WTC11 (cell line): Measurements from ENCODE around the gene AFF2. TPM values are rescaled to one million over a fixed set of nuclear protein-coding genes. Genes with fewer than 3 reads are reported as not detected.

ENCODE experiments used
- ATAC-seq: fragments of 200-7000 bp; cut with Tn5 transposase; 2 replicates; pipeline ENCODE4 v1.10.0; 2021; ENCODE audit warnings: mild to moderate bottlenecking, moderate library complexity
- CTCF ChIA-PET: fragments of 300-600 bp; sonication (Branson Sonifier 250); formaldehyde crosslinking; loops from one replicate; lab custom pipeline; 2021; ENCODE audit warnings: antibody characterized with exemption; lab: Charles Lee
- POLR2A ChIA-PET: fragments of 350-600 bp; sonication (Branson Sonifier 250); formaldehyde crosslinking; loops from one replicate; lab custom pipeline; 2021; ENCODE audit warnings: antibody characterized with exemption; lab: Charles Lee
- DNase-seq: peaks from one replicate; pipeline ENCODE4 v3.0.0; 2021; ENCODE audit warnings: low spot score
- H3K27ac Mint-ChIP-seq: 2 replicates; pipeline ENCODE4 v1.8.0; 2021; ENCODE audit warnings: mixed read lengths
- H3K27me3 Mint-ChIP-seq: 2 replicates; pipeline ENCODE4 v1.8.0; 2021; ENCODE audit warnings: low read depth, mild to moderate bottlenecking, moderate library complexity, mixed read lengths
- H3K36me3 Mint-ChIP-seq: 2 replicates; pipeline ENCODE4 v1.8.0; 2021; ENCODE audit warnings: mixed read lengths
- H3K4me1 Mint-ChIP-seq: 2 replicates; pipeline ENCODE4 v1.8.0; 2022; ENCODE audit warnings: mixed read lengths
- H3K4me3 Mint-ChIP-seq: 2 replicates; pipeline ENCODE4 v1.8.0; 2021; ENCODE audit warnings: mild to moderate bottlenecking, moderate library complexity, mixed read lengths
- H3K9me3 Mint-ChIP-seq: 2 replicates; pipeline ENCODE4 v1.8.0; 2021; ENCODE audit warnings: mixed read lengths
- CREB1 ChIP-seq: sonication (generic); formaldehyde crosslinking; IDR thresholded peaks from 2 replicates; pipeline ENCODE4 v1.8.0; 2023; ENCODE audit warnings: mild to moderate bottlenecking, missing genetic modification reagents
- FOXK1 ChIP-seq: sonication (generic); formaldehyde crosslinking; IDR thresholded peaks from 2 replicates; pipeline ENCODE4 v1.8.0; 2022; ENCODE audit warnings: mild to moderate bottlenecking, moderate library complexity, missing genetic modification reagents
- FOXP1 ChIP-seq: sonication (generic); formaldehyde crosslinking; IDR thresholded peaks from 2 replicates; pipeline ENCODE4 v1.8.0; 2022; ENCODE audit warnings: missing genetic modification reagents, mild to moderate bottlenecking, moderate library complexity, borderline replicate concordance
- GABPB1 ChIP-seq: sonication (generic); formaldehyde crosslinking; IDR thresholded peaks from 2 replicates; pipeline ENCODE4 v1.8.1; 2023; ENCODE audit warnings: mild to moderate bottlenecking, missing genetic modification reagents
- GTF2I ChIP-seq: fragments of 250-450 bp; sonication (Bioruptor Pico); conservative IDR thresholded peaks from 2 replicates; pipeline ENCODE4 v1.4.0; 2021; ENCODE audit warnings: mild to moderate bottlenecking
- IRF2 ChIP-seq: sonication (generic); formaldehyde crosslinking; IDR thresholded peaks from 2 replicates; pipeline ENCODE4 v1.8.0; 2022; ENCODE audit warnings: low read depth, missing genetic modification reagents, borderline replicate concordance
- KAT7 ChIP-seq: sonication (generic); formaldehyde crosslinking; IDR thresholded peaks from 2 replicates; pipeline ENCODE4 v1.8.1; 2023; ENCODE audit warnings: missing genetic modification reagents, mild to moderate bottlenecking, borderline replicate concordance
- NR1H2 ChIP-seq: sonication (generic); formaldehyde crosslinking; IDR thresholded peaks from 2 replicates; pipeline ENCODE4 v1.9.0; 2021; ENCODE audit warnings: mild to moderate bottlenecking, moderate library complexity, missing genetic modification reagents
- NR3C1 ChIP-seq: sonication (generic); formaldehyde crosslinking; conservative IDR thresholded peaks from 2 replicates; pipeline ENCODE4 v1.8.1; 2023; ENCODE audit warnings: low read depth, mild to moderate bottlenecking, missing genetic modification reagents
- OVOL2 ChIP-seq: fragments of 250-450 bp; sonication (Bioruptor Pico); IDR thresholded peaks from 2 replicates; pipeline ENCODE4 v1.9.0; 2021; ENCODE audit warnings: mild to moderate bottlenecking, borderline replicate concordance
- RELA ChIP-seq: sonication (generic); formaldehyde crosslinking; IDR thresholded peaks from 2 replicates; pipeline ENCODE4 v1.8.1; 2022; ENCODE audit warnings: missing genetic modification reagents, mild to moderate bottlenecking, borderline replicate concordance
- RORB ChIP-seq: fragments of 250-450 bp; sonication (Bioruptor Pico); IDR thresholded peaks from 2 replicates; pipeline ENCODE4 v1.9.0; 2021; ENCODE audit warnings: mild to moderate bottlenecking
- TCF7 ChIP-seq: sonication (generic); formaldehyde crosslinking; IDR thresholded peaks from 2 replicates; pipeline ENCODE4 v1.8.0; 2022; ENCODE audit warnings: mild to moderate bottlenecking, low read depth, missing genetic modification reagents, moderate library complexity
- TEAD1 ChIP-seq: sonication (generic); formaldehyde crosslinking; IDR thresholded peaks from 2 replicates; pipeline ENCODE4 v1.8.0; 2022; ENCODE audit warnings: mild to moderate bottlenecking, missing genetic modification reagents
- ZNF219 ChIP-seq: sonication (generic); formaldehyde crosslinking; IDR thresholded peaks from 2 replicates; pipeline ENCODE4 v1.8.0; 2023; ENCODE audit warnings: missing genetic modification reagents, mild to moderate bottlenecking, borderline replicate concordance
- ZNF263 ChIP-seq: sonication (generic); formaldehyde crosslinking; IDR thresholded peaks from 2 replicates; pipeline ENCODE4 v1.8.1; 2022; ENCODE audit warnings: low read depth, mild to moderate bottlenecking, moderate library complexity, missing genetic modification reagents
- total RNA-seq: library from RNA; stranded (reverse); gene quantifications from 3 replicates; pipeline ENCODE4 v1.2.3, GENCODE V29; 2021
- TF ChIP-seq, protein P1 (sequence below): fragments of 250-450 bp; sonication (Bioruptor Pico); IDR thresholded peaks from 2 replicates; pipeline ENCODE4 v1.9.0; 2021; ENCODE audit warnings: mild to moderate bottlenecking, borderline replicate concordance
- TF ChIP-seq, protein P2 (sequence below): sonication (generic); formaldehyde crosslinking; IDR thresholded peaks from 2 replicates; pipeline ENCODE4 v1.8.1; 2022; ENCODE audit warnings: missing genetic modification reagents, borderline replicate concordance
- TF ChIP-seq, protein P3 (sequence below): sonication (generic); formaldehyde crosslinking; IDR thresholded peaks from 2 replicates; pipeline ENCODE4 v1.8.0; 2023; ENCODE audit warnings: missing genetic modification reagents, mild to moderate bottlenecking, borderline replicate concordance
- TF ChIP-seq, protein P4 (sequence below): sonication (generic); formaldehyde crosslinking; IDR thresholded peaks from 2 replicates; pipeline ENCODE4 v1.8.1; 2023; ENCODE audit warnings: mild to moderate bottlenecking, missing genetic modification reagents, moderate library complexity
- TF ChIP-seq, protein P5 (sequence below): sonication (generic); formaldehyde crosslinking; IDR thresholded peaks from 2 replicates; pipeline ENCODE4 v1.8.1; 2023; ENCODE audit warnings: mild to moderate bottlenecking, missing genetic modification reagents, moderate library complexity
- TF ChIP-seq, protein P6 (sequence below): fragments of 200-600 bp; IDR thresholded peaks from 2 replicates; pipeline ENCODE4 v1.8.0; 2022; ENCODE audit warnings: antibody characterized with exemption
- TF ChIP-seq, protein P7 (sequence below): sonication (generic); formaldehyde crosslinking; IDR thresholded peaks from 2 replicates; pipeline ENCODE4 v1.8.0; 2022; ENCODE audit warnings: mild to moderate bottlenecking, missing genetic modification reagents

Gene AFF2
- total RNA-seq, 1 experiment from 2014 or later: 7.6 TPM

DNA sequence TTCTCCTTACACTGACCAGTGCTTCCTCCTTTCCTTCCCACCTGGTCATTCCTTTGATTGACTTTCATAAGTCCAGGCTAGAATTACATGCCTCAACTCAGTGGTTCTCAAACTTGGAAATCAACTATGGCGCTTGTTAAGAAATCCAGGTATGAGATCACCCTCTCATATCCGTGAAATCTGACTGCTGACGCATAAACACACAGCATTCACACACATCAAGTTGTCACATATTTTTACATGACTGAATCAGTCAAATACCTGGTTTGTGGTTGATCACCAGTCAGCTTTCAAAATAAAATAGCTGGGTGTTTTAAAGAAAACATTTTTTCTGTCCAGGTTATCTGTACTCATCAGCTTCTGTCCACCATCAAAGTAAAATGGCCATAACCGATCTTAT is 433.5 kb downstream of the AFF2 start (continued):
- TF ChIP-seq, protein P1, sequence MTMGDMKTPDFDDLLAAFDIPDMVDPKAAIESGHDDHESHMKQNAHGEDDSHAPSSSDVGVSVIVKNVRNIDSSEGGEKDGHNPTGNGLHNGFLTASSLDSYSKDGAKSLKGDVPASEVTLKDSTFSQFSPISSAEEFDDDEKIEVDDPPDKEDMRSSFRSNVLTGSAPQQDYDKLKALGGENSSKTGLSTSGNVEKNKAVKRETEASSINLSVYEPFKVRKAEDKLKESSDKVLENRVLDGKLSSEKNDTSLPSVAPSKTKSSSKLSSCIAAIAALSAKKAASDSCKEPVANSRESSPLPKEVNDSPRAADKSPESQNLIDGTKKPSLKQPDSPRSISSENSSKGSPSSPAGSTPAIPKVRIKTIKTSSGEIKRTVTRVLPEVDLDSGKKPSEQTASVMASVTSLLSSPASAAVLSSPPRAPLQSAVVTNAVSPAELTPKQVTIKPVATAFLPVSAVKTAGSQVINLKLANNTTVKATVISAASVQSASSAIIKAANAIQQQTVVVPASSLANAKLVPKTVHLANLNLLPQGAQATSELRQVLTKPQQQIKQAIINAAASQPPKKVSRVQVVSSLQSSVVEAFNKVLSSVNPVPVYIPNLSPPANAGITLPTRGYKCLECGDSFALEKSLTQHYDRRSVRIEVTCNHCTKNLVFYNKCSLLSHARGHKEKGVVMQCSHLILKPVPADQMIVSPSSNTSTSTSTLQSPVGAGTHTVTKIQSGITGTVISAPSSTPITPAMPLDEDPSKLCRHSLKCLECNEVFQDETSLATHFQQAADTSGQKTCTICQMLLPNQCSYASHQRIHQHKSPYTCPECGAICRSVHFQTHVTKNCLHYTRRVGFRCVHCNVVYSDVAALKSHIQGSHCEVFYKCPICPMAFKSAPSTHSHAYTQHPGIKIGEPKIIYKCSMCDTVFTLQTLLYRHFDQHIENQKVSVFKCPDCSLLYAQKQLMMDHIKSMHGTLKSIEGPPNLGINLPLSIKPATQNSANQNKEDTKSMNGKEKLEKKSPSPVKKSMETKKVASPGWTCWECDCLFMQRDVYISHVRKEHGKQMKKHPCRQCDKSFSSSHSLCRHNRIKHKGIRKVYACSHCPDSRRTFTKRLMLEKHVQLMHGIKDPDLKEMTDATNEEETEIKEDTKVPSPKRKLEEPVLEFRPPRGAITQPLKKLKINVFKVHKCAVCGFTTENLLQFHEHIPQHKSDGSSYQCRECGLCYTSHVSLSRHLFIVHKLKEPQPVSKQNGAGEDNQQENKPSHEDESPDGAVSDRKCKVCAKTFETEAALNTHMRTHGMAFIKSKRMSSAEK: no peak
- TF ChIP-seq OVOL2 (CRISPR knock-in tag): no peak
- TF ChIP-seq KAT7 (CRISPR knock-in tag): no peak

DNA sequence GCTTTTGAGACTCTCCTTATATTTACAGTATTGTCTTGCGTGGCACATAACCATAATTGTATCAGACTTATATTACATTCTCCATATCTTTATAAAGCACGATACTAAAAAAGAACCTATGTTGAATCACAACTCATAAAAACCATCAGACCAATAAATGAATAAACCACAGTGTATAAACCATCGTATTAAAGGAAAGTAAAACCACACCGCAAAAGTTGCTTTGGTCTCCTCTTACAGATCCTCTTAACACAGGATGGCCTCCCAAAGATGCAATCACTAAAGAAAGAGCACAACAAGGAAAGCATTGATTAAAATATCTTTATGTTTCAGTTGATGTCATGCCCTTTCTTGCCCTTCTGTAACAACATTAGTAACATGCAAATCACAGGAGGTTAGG is 437.9 kb downstream of the AFF2 start:
- TF ChIP-seq, protein P2, sequence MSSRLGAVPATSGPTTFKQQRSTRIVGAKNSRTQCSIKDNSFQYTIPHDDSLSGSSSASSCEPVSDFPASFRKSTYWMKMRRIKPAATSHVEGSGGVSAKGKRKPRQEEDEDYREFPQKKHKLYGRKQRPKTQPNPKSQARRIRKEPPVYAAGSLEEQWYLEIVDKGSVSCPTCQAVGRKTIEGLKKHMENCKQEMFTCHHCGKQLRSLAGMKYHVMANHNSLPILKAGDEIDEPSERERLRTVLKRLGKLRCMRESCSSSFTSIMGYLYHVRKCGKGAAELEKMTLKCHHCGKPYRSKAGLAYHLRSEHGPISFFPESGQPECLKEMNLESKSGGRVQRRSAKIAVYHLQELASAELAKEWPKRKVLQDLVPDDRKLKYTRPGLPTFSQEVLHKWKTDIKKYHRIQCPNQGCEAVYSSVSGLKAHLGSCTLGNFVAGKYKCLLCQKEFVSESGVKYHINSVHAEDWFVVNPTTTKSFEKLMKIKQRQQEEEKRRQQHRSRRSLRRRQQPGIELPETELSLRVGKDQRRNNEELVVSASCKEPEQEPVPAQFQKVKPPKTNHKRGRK (CRISPR knock-in tag): no peak
- TF ChIP-seq GABPB1 (CRISPR knock-in tag): no peak
- TF ChIP-seq ZNF219 (CRISPR knock-in tag): no peak
- no peak for TF ChIP-seq FOXP1 (CRISPR knock-in tag)
- TF ChIP-seq TEAD1 (CRISPR knock-in tag): no peak
- TF ChIP-seq FOXK1 (CRISPR knock-in tag): no peak
- TF ChIP-seq RELA: no peak
- no peak for TF ChIP-seq CREB1 (CRISPR knock-in tag)
- no peak for TF ChIP-seq GTF2I (CRISPR knock-in tag)
- TF ChIP-seq, protein P3, sequence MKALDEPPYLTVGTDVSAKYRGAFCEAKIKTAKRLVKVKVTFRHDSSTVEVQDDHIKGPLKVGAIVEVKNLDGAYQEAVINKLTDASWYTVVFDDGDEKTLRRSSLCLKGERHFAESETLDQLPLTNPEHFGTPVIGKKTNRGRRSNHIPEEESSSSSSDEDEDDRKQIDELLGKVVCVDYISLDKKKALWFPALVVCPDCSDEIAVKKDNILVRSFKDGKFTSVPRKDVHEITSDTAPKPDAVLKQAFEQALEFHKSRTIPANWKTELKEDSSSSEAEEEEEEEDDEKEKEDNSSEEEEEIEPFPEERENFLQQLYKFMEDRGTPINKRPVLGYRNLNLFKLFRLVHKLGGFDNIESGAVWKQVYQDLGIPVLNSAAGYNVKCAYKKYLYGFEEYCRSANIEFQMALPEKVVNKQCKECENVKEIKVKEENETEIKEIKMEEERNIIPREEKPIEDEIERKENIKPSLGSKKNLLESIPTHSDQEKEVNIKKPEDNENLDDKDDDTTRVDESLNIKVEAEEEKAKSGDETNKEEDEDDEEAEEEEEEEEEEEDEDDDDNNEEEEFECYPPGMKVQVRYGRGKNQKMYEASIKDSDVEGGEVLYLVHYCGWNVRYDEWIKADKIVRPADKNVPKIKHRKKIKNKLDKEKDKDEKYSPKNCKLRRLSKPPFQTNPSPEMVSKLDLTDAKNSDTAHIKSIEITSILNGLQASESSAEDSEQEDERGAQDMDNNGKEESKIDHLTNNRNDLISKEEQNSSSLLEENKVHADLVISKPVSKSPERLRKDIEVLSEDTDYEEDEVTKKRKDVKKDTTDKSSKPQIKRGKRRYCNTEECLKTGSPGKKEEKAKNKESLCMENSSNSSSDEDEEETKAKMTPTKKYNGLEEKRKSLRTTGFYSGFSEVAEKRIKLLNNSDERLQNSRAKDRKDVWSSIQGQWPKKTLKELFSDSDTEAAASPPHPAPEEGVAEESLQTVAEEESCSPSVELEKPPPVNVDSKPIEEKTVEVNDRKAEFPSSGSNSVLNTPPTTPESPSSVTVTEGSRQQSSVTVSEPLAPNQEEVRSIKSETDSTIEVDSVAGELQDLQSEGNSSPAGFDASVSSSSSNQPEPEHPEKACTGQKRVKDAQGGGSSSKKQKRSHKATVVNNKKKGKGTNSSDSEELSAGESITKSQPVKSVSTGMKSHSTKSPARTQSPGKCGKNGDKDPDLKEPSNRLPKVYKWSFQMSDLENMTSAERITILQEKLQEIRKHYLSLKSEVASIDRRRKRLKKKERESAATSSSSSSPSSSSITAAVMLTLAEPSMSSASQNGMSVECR (CRISPR knock-in tag): no peak
- TF ChIP-seq, protein P4, sequence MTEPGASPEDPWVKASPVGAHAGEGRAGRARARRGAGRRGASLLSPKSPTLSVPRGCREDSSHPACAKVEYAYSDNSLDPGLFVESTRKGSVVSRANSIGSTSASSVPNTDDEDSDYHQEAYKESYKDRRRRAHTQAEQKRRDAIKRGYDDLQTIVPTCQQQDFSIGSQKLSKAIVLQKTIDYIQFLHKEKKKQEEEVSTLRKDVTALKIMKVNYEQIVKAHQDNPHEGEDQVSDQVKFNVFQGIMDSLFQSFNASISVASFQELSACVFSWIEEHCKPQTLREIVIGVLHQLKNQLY: no peak
- TF ChIP-seq NR1H2: no peak
- TF ChIP-seq, protein P5, sequence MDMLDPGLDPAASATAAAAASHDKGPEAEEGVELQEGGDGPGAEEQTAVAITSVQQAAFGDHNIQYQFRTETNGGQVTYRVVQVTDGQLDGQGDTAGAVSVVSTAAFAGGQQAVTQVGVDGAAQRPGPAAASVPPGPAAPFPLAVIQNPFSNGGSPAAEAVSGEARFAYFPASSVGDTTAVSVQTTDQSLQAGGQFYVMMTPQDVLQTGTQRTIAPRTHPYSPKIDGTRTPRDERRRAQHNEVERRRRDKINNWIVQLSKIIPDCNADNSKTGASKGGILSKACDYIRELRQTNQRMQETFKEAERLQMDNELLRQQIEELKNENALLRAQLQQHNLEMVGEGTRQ (CRISPR knock-in tag): no peak
- TF ChIP-seq IRF2 (CRISPR knock-in tag): no peak
- TF ChIP-seq RORB (CRISPR knock-in tag): no peak
- TF ChIP-seq TCF7 (CRISPR knock-in tag): no peak
- TF ChIP-seq, protein P6, sequence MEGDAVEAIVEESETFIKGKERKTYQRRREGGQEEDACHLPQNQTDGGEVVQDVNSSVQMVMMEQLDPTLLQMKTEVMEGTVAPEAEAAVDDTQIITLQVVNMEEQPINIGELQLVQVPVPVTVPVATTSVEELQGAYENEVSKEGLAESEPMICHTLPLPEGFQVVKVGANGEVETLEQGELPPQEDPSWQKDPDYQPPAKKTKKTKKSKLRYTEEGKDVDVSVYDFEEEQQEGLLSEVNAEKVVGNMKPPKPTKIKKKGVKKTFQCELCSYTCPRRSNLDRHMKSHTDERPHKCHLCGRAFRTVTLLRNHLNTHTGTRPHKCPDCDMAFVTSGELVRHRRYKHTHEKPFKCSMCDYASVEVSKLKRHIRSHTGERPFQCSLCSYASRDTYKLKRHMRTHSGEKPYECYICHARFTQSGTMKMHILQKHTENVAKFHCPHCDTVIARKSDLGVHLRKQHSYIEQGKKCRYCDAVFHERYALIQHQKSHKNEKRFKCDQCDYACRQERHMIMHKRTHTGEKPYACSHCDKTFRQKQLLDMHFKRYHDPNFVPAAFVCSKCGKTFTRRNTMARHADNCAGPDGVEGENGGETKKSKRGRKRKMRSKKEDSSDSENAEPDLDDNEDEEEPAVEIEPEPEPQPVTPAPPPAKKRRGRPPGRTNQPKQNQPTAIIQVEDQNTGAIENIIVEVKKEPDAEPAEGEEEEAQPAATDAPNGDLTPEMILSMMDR: no peak
- TF ChIP-seq, protein P7, sequence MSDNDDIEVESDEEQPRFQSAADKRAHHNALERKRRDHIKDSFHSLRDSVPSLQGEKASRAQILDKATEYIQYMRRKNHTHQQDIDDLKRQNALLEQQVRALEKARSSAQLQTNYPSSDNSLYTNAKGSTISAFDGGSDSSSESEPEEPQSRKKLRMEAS (CRISPR knock-in tag): no peak
- no peak for TF ChIP-seq ZNF263 (CRISPR knock-in tag)
- TF ChIP-seq NR3C1 (CRISPR knock-in tag): no peak
- POLR2A ChIA-PET: no interaction called here
- no peak for DNase-seq
- Mint-ChIP-seq H3K4me3 (no peak overlapping the region), H3K9me3 (no peaks in the 10 kb centered on the region), H3K4me1 (no peaks in the 10 kb centered on the region), H3K27me3 (no peaks in the 10 kb centered on the region), H3K36me3 (no peaks in the 10 kb centered on the region), H3K27ac (no peak overlapping the region)
- CTCF ChIA-PET: no interaction called here
- no peak for ATAC-seq
